HL-60/S4 (cell line): Measurements from ENCODE around the gene SRRT.

Experiments
- in situ Hi-C: fragments of 300-500 bp; cut with MboI; formaldehyde crosslinking; loops from 2 replicates; pipeline ENCODE4 v1.14.3; 2022; ENCODE audit warnings: low sequenced_read_pairs

The SRRT gene, protein sequence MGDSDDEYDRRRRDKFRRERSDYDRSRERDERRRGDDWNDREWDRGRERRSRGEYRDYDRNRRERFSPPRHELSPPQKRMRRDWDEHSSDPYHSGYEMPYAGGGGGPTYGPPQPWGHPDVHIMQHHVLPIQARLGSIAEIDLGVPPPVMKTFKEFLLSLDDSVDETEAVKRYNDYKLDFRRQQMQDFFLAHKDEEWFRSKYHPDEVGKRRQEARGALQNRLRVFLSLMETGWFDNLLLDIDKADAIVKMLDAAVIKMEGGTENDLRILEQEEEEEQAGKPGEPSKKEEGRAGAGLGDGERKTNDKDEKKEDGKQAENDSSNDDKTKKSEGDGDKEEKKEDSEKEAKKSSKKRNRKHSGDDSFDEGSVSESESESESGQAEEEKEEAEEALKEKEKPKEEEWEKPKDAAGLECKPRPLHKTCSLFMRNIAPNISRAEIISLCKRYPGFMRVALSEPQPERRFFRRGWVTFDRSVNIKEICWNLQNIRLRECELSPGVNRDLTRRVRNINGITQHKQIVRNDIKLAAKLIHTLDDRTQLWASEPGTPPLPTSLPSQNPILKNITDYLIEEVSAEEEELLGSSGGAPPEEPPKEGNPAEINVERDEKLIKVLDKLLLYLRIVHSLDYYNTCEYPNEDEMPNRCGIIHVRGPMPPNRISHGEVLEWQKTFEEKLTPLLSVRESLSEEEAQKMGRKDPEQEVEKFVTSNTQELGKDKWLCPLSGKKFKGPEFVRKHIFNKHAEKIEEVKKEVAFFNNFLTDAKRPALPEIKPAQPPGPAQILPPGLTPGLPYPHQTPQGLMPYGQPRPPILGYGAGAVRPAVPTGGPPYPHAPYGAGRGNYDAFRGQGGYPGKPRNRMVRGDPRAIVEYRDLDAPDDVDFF

DNA sequence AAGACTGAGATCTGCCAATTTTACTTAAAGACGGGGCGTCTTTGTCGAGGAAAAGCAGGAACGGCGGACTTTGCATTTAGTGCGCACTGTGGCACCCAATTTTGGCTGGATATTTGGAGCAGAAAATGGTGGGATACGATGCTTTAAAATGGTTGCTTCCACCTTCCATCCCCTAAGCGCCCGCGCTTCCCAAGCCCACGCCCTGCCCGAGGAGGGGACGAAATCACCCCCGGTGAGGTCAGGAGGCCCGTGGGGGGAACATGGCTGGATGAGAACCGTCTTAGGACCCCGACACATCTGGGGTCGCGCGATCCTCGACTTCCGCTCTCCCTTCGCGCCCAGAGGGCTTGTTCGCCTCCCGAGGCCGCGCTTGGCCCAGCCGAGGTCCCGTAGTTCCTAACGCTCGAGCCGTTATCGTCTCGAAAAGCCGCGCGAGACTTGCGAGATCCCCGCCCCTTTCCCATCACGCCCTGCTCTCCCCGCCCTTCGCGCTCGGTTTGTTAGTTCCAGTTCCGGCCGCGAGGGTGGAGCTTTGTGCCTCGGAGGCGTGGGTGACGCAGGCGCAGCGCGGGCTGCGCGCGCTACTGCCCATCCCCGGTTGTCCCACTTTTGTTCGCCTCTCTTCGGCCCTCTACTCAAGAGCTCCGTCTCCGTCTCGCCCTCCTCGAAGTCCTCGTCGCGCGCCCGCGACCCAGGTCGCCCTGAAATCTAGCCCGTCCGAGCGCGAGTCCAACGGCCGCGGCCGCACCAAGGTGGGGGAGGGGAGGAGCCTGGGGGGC, at the start of gene SRRT:
Gene SRRT (plus strand): TSS at position 527 of the 779 bp plus-strand sequence. CDS start 488 bp downstream, outside the sequence.
- in situ Hi-C loops, result no loop called here

DNA sequence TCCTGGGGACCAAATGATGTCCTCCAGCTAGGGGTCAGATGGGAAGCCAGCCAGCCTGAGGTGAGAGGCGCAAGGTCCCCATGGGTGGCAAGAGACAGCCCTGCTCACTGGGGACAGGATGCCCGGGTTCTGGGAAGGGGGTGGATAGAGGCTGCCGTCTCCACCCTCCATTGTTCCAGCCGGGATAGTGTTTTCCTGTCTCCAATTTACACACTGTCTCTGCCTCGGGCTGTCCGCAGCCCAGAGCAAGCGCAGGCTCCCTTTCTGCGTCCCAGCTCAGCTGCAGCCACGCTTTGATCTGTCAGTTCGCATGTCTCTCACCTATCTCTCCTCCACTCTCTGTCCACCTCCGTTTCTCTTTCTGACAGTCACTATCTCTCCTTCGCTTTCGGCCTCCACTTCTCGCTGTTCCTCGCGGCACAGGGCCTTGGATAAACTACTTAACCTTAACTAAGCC, 49.7 kb upstream of the SRRT start:
- in situ Hi-C loops, result no loop called here

DNA sequence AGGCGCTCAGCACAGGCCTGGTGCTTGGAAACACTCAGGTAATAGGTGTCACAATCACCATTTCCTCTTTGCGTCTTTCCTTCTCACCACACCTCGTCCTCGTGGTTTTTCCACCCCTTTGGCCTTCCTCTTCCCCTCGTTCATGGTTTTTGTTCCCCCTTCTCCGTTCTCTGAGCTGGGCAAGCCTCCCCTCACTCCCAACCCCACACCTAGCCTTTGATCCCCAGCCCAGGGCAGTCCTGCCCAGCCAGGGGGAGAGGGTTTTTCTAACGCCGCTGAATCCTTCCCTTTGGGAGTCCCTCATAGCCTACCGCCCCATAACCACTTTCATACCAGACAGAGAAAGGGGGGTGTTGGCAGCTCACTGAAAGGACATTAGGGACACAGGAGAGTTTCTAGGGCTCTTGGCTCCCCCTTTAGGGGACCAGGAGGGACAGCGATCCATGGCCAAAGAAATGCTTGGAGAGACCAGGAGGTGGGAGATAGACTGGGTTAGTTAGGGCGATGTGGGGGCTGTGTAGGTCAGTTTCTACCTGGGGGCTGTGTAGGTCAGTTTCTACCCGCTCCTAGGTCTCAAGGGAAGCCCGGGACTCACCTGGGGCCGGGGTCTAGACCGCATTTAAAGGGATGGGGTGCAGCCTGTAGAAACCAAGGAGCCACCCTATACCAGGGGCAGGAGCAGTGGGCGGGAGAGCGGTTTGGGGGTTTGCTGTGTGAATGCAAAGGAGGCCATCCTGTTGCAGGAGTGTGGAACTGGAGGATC, 49.0 kb upstream of the SRRT start:
- in situ Hi-C loops, result no loop called here

DNA sequence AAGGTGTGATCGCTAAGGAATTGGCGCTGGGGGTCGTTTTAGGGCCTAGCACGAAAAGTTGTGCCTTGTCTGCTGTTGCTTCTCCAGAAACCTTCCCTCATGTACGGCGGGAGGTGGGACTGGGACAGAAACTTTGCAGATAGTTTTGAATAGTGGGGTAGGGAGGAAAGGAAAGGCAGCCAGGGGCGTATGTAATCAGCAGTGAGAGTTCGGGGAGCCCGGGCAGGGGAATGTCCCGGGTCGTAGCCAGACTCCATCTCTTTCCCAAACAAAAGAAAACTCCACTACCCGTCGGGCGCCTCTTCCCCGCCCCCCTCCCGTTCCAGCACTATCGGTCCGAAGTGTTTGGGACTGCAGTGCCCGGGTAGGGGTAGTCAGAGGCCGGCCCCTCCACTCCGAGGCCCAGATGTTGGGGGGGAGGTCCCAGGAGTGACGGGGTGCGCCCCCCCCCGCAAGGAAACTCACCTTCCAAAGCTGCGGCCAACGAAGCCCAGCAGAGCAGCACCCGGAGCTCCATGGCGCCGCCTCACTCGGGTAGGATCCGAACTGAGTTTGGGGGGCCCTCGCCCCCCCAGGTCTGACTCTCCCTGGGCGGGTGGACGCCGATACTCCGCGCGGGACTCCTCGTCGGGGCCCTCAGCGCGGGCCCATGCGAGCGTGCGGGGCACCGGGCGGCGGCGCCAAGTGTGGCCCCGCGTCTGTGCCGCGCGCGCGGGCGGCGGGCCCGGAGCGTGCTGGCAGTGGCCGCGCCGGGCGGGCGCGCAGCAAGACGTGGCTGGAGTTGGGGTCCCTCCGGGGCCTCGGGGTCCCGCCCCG, 48.2 kb upstream of the SRRT start:
- in situ Hi-C loops, result no loop called here

DNA sequence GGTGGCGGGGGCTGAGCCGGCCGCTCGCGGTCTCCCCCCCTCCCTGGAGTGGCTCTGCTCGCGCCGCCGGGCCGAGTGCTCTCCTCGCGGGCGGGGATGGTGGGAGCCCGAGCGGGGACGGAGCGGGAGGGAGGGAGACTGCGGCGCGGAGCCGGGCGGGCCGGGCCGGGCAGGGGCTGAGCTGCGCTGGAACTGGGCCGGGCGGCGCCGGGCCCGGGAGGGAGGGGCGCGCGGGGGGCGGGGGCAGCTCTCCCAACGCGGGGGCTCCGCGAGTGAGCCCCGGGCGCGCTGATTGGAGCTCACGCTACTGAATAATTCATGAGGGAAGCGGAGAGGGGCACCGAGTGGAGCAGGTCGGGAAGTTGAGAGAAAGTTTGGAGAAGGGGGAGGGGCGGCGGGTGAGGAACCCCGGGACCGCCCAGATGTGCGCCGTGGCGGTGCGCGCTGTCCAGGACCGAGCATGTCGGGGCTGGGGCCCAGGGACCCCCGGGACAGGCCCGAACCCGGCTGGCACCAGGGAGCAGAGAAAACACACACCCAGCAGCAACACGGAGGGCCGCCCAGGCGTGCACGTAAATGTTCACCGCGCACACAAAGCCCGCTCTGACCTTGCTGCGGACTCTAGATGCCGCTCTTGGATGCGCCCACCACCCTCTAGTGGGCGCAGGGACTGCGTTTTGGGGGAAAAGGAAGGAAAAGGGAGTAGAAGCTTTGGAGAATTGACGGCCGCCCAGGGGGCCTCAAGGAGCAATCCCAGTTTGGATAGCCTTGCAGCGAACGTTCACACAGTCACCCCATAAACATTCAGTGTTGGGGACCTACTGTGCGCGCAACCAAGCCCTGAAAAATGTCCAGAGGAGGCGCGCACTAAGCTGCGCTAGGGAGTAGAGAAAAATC, 47.3 kb upstream of the SRRT start, which contains the start of gene EPHB4:
Gene EPHB4 (minus strand): TSS at position 194 of the 897 bp plus-strand sequence. CDS start 493 bp downstream, outside the sequence.
- in situ Hi-C loops, result no loop called here

DNA sequence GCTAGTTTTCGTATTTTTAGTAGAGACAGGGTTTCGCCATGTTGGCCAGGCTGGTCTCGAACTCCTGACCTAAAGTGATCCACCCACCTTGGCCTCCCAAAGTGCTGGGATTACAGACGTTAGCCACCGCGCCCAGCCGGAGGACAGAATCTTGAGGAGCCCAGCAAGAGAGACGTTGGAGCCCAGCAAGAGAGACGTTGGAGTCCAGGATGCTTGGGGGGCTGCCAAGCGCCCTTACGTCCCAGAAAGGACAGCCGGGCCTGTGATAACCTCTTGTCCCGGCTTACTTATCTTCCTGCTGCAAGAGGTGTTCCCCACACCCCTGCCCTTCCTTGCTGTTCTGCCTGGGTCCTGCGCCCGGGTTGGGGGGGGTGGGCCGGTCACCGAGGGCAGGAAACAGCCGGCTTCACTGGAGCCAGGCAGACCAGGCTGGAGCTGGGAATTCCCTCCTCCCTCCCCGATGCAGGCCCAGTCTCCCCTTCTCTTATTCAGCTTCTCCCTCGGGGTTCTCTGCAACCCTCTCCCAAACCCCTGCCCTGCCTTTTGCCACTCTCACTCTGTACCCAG, 45.7 kb upstream of the SRRT start:
- in situ Hi-C loops, result no loop called here

DNA sequence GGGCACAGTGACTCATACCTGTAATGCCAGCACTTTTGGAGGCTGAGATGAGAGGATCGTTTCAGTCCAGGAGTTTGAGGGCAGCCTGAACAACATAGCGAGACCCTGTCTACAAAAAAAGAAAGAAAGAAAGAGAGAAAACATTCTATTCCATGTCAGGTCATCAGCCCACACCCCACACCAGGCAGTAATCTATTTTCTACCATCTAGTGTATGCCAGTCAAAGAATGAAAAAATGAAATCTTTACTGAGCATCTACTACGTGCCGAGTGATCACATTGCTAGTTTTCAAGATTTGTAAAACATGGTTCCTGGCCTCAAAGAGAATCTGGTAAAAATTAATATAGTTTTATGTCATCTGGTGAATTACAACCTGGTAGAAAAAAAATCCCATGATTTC, 44.5 kb upstream of the SRRT start:
- in situ Hi-C loops, result no loop called here

DNA sequence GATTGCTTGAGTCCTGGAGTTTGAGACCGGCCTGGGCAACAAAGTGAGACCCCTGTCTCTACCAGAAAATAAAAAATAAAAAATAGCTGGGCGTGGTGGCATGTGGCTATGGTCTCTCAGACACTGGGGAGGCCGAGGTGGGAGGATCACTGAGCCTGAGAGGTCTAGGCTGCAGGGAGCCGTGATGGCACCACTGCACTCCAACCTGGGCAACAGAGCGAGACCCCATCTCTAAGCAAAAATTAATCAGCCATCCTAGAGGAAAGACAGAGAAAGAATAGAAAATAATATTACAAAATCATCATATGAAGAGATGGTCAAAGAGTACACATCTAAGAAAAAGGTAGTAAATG, 42.6 kb upstream of the SRRT start:
- in situ Hi-C loops, result no loop called here

DNA sequence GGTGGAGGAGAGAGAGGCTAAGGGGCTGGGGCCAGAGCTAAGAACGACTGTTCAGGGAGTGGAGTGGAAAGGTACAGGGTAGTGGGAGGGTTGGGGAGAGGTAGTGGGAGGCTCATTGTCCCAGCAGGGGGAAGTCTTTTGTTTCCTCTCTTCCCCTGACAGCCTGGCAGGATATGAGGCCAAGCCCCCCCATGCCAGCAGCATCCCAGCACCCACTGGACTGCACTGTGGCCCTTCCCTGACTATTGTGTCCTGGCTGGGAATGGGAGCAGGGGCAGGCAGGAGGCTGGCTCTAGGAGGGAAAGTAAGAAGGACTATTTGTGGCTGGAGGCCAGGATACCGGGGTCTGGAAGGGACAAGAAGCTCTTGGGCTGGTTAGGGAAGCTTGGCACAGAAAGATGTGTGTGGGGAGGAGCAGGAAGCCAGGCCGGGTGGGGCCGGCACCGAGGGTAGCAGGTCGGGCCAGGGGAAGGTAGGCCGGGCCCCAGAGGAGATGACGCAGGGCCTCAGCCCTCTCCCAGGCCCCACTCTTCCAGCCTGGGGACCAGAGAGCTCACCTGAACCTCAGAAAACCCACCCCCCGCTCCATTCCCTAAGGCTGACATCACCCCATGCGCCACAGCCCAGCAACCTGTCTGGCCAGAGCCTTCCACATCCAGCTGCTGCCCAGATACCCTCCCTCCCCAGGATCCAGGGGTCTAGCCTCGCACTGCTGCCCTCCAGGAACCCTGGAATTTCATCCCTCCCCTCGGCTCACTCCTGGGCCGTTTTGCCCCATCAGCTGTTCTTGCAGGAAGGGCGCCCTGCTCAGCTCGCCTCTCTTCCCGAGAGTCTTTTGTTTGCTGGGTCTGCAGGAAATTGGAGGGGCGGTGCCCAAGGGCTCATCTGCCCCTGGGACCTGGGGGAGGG, 38.7 kb upstream of the SRRT start:
- in situ Hi-C loops, result no loop called here

DNA sequence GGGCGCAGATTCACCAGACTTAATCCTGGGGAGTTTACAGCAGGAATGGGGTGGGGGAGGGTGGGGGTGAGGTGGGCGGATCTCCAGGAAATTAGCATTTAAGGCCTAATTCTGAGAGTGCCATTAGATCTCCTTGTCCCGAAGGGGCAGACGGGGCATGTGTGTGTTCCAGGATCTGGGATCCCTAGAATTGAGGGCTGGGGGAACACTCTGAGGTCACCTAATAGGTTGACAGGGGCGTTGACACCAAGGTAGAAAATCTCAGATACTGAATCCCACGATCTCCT, 38.1 kb upstream of the SRRT start:
- in situ Hi-C loops, result no loop called here

DNA sequence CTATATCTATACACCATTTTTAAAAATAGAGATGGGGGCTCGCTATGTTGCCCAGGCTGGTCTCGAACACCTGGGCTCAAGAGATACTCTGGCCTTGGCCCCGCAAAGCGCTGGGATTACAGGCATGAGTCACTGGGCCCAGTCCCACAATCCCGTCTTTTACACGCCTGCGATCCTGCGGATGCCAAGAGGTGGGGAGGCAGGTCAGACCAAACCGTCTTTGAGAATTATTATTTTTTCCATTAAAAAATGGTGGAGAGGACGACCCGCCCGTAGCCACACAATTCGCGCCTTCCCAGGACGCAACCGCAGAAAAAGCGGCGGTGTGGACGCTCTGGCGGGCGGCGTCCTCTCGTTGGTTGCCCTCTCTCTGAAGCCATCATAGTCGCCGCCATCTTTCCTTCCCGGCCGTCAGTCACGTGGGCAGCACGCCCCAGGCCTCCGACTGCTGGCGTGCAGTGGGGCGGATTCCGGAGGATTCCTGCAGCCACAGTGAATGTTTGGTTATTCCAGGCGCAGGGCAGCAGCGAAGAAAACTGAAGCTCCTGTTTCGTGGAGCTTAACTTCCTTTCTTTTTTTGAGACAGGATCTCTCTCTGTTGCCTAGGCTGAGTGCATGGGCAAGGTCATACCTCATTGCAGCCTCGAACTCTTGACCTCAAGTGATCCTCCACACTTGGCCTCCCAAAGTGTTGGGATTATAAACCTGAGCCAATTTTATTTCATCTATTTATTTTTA, 37.6 kb upstream of the SRRT start:
- in situ Hi-C loops, result no loop called here

DNA sequence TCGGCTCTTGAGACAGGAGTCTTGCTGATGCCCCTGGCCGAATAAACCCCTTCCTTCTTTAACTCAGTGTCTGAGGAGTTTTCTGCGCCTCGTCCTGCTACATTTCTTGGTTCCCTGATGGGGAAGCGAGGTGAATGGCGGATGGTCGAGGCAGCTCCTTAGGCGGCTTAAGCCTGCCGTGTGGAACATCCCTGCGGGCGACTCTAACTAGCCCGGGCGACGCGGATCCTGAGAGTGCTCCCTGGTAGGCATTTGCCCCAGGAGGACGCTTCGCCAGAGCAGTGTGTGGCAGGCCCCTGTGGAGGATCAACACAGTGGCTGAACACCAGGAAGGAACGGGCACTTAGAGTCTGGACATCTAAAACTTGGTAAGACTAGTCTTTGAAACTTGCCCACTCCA, 35.5 kb upstream of the SRRT start:
- in situ Hi-C loops, result no loop called here

DNA sequence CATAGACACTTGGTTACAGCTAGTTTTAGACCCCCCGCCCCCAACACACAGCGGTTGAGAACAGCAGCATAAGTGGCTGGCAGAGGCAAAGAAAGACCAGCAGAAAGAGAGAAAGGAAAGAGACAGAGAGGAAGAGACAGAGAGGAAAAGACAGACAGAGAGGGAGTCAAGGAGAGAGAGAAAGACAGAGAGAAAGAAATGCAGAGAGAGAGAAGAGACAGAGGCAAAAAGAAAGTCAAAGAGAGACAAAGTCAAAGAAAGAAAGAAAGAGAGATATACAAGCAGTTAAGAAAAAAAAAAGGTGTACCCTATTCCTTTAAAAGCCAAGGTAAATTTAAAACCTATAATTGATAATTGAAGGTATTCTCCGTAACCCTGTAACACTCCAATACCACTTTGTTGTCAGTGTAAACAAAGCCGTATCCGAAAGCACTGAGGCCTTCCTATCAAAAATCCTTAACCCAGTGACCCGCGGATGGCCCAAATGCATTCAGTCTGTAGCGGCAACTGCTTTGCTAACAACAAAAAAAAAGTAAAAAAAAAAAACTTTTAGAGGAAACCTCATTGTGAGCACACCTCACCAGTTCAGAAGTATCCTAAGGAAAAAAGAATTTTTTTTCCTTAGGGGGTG, 34.3 kb upstream of the SRRT start:
- in situ Hi-C loops, result no loop called here

DNA sequence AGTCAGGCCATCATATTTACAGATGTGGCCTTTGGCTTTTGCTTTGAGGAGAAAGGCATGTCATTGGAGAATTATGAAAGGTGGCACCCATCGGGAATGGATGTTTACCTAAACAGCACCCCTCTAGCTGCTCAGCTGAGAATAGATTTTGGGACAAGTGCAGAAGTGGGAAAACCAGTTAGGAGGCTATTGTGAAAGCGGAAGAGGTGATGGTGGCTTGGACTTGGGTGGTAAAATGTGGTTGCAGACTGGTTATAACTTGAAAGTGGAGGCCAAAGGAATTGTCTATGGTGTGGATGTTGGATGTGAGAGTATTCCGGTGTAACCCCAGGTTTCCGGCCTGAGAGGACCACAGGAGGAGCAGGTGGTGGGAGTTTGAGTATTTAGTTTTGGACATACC, 27.5 kb upstream of the SRRT start:
- in situ Hi-C loops, result no loop called here

DNA sequence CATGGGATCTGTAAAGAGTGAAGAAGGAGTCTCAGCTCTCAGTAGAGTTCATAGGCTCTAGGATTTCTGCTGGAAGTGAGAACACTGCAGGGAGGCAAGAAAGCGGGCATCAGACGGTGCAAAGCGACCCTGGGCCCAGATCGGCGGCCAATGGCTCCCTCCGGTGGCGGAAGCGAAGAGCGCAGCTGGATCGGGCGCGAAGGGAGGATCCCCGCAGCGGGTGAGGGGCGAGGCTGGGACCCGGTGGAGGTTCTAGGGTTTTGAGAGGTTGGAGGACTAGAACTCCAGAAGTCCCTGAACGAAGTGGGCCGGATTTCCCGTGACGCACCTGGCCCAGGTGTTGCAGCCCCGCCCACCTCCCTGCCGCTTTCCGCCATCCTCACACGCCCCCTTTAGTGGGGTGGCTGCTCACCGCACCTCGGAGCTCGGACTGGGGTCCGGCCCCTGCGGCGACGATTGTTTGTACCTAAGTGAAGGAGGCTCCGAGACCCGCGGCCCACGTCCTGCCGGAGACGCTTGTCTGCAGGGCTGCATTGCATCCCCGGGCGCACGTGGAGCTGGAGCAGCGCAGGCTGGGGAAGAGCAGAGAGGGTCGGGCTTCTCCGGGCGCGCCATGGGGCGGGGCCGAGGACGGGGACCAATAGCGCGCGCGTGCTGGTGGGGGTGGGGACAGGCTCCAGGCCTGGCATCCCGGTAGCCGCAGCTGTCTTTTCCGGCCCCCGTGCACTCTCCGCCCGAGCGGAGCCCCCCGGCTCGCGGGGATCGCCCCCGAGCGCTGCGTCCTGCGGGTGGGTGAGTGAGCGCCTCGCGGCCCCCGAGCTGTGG, 22.6 kb upstream of the SRRT start, which contains the start of gene SLC12A9:
Gene SLC12A9 (plus strand): TSS at position 666 of the 825 bp plus-strand sequence. CDS start 1,485 bp downstream, outside the sequence.
- in situ Hi-C loops, result no loop called here
